ENCODE data around the gene C3orf20.
"Not testable (repeated sequence)": the region's sequence is repeated elsewhere in the genome, so short reads cannot be mapped to it uniquely, and the experiment has no call there.

C3orf20 gene

GRCh38 chr3:14750650-14751049 is 75.7 kb downstream of the C3orf20 start:
- DNase-seq: no peak
- H3K9me3 ChIP-seq (ENCODE audit: insufficient read depth, low read depth, low read length): peaks cover 3% of the 10 kb centered on the region
- no peaks in the 10 kb centered on the region for H3K27me3 ChIP-seq (ENCODE audit: insufficient read depth, low read length)
- H3K36me3 ChIP-seq (ENCODE audit: control insufficient read depth in 1 of 2, insufficient read depth in 2 of 2, low read length in 2 of 2): no peaks in the 10 kb centered on the region
- H4K91ac ChIP-seq (ENCODE audit: low read depth, low read length): no peak overlapping the region
- H2AFZ ChIP-seq (ENCODE audit: insufficient read depth, low read length, poor library complexity): no peak overlapping the region
- H4K8ac ChIP-seq (ENCODE audit: low read depth, low read length): no peak overlapping the region
- H3K23ac ChIP-seq (ENCODE audit: low read length): no peak overlapping the region
- no peak overlapping the region for H3K4me2 ChIP-seq (ENCODE audit: low read length)
- H3K14ac ChIP-seq (ENCODE audit: low read length): no peak overlapping the region
- H3K4ac ChIP-seq (ENCODE audit: low read depth, low read length): no peak overlapping the region
- WGBS (ENCODE audit: extremely low coverage, insufficient coverage, insufficient read length): no CpG with 5 or more reads among the region's 1 CpG
- no peak overlapping the region for H4K12ac ChIP-seq (ENCODE audit: low read depth, low read length)
- no peaks in the 10 kb centered on the region for H3K79me2 ChIP-seq (ENCODE audit: control insufficient read depth, insufficient read depth, low read length, poor library complexity)
- no peak overlapping the region for H3K27ac ChIP-seq (ENCODE audit: low read depth, low read length)
- H2AK5ac ChIP-seq (ENCODE audit: low read length): no peak overlapping the region
- H3K18ac ChIP-seq (ENCODE audit: low read length): no peak overlapping the region
- H2BK5ac ChIP-seq (ENCODE audit: low read depth, low read length, poor library complexity): no peak overlapping the region
- H3K79me1 ChIP-seq (ENCODE audit: low read length): no peaks in the 10 kb centered on the region
- H2BK120ac ChIP-seq (ENCODE audit: insufficient read depth, low read length, poor library complexity): no peak overlapping the region
- no peak overlapping the region for H3K4me3 ChIP-seq (ENCODE audit: low read depth, low read length)
- no peaks in the 10 kb centered on the region for H3K4me1 ChIP-seq (ENCODE audit: control insufficient read depth in 1 of 2, insufficient read depth in 2 of 2, low read length in 2 of 2)
- H2BK12ac ChIP-seq (ENCODE audit: low read length): no peak overlapping the region
- no peak overlapping the region for H3K9ac ChIP-seq (ENCODE audit: low read length)

GRCh38 chr3:14752979-14753378 is 78.0 kb downstream of the C3orf20 start:
- H3K79me1 ChIP-seq (ENCODE audit: low read length); H4K12ac ChIP-seq (ENCODE audit: low read depth, low read length); H2BK5ac ChIP-seq (ENCODE audit: low read depth, low read length, poor library complexity); H3K18ac ChIP-seq (ENCODE audit: low read length); H2AK5ac ChIP-seq (ENCODE audit: low read length); H3K9ac ChIP-seq (ENCODE audit: low read length); H2BK120ac ChIP-seq (ENCODE audit: insufficient read depth, low read length, poor library complexity); H3K79me2 ChIP-seq (ENCODE audit: control insufficient read depth, insufficient read depth, low read length, poor library complexity); H3K27ac ChIP-seq (ENCODE audit: low read depth, low read length); H3K14ac ChIP-seq (ENCODE audit: low read length); H3K27me3 ChIP-seq (ENCODE audit: insufficient read depth, low read length); H3K4ac ChIP-seq (ENCODE audit: low read depth, low read length); H2BK12ac ChIP-seq (ENCODE audit: low read length); H2AFZ ChIP-seq (ENCODE audit: insufficient read depth, low read length, poor library complexity); H3K4me1 ChIP-seq (ENCODE audit: control insufficient read depth in 1 of 2, insufficient read depth in 2 of 2, low read length in 2 of 2); H3K4me2 ChIP-seq (ENCODE audit: low read length); H3K36me3 ChIP-seq (ENCODE audit: control insufficient read depth in 1 of 2, insufficient read depth in 2 of 2, low read length in 2 of 2); H3K23ac ChIP-seq (ENCODE audit: low read length); H4K8ac ChIP-seq (ENCODE audit: low read depth, low read length); H3K9me3 ChIP-seq (ENCODE audit: insufficient read depth, low read depth, low read length); DNase-seq; H4K91ac ChIP-seq (ENCODE audit: low read depth, low read length); H3K4me3 ChIP-seq (ENCODE audit: low read depth, low read length): not testable (repeated sequence)

GRCh38 chr3:14757153-14757700 is 82.3 kb downstream of the C3orf20 start:
- no peak overlapping the region for H3K14ac ChIP-seq (ENCODE audit: low read length)
- H3K23ac ChIP-seq (ENCODE audit: low read length): no peak overlapping the region
- no peak overlapping the region for H2AFZ ChIP-seq (ENCODE audit: insufficient read depth, low read length, poor library complexity)
- no peak overlapping the region for H4K8ac ChIP-seq (ENCODE audit: low read depth, low read length)
- no peak overlapping the region for H3K18ac ChIP-seq (ENCODE audit: low read length)
- H3K27me3 ChIP-seq (ENCODE audit: insufficient read depth, low read length): no peaks in the 10 kb centered on the region
- no peaks in the 10 kb centered on the region for H3K79me2 ChIP-seq (ENCODE audit: control insufficient read depth, insufficient read depth, low read length, poor library complexity)
- H2AK5ac ChIP-seq (ENCODE audit: low read length): no peak overlapping the region
- H3K4me2 ChIP-seq (ENCODE audit: low read length): no peak overlapping the region
- no peak overlapping the region for H3K27ac ChIP-seq (ENCODE audit: low read depth, low read length)
- H3K79me1 ChIP-seq (ENCODE audit: low read length): no peaks in the 10 kb centered on the region
- no peak for DNase-seq
- H3K9ac ChIP-seq (ENCODE audit: low read length): no peak overlapping the region
- no peak overlapping the region for H2BK5ac ChIP-seq (ENCODE audit: low read depth, low read length, poor library complexity)
- no peak overlapping the region for H2BK120ac ChIP-seq (ENCODE audit: insufficient read depth, low read length, poor library complexity)
- no peaks in the 10 kb centered on the region for H3K36me3 ChIP-seq (ENCODE audit: control insufficient read depth in 1 of 2, insufficient read depth in 2 of 2, low read length in 2 of 2)
- no peak overlapping the region for H3K4ac ChIP-seq (ENCODE audit: low read depth, low read length)
- no peak overlapping the region for H3K4me3 ChIP-seq (ENCODE audit: low read depth, low read length)
- no peaks in the 10 kb centered on the region for H3K4me1 ChIP-seq (ENCODE audit: control insufficient read depth in 1 of 2, insufficient read depth in 2 of 2, low read length in 2 of 2)
- H4K12ac ChIP-seq (ENCODE audit: low read depth, low read length): no peak overlapping the region
- no peak overlapping the region for H2BK12ac ChIP-seq (ENCODE audit: low read length)
- WGBS (ENCODE audit: extremely low coverage, insufficient coverage, insufficient read length): no CpG with 5 or more reads among the region's 14 CpGs
- no peak overlapping the region for H4K91ac ChIP-seq (ENCODE audit: low read depth, low read length)
- no peaks in the 10 kb centered on the region for H3K9me3 ChIP-seq (ENCODE audit: insufficient read depth, low read depth, low read length)

GRCh38 chr3:14758297-14758696 is 83.4 kb downstream of the C3orf20 start:
- Histone ChIP-seq H3K18ac (ENCODE audit: low read length) (no peak overlapping the region), H3K27ac (ENCODE audit: low read depth, low read length) (no peak overlapping the region), H2BK5ac (ENCODE audit: low read depth, low read length, poor library complexity) (no peak overlapping the region), H3K79me1 (ENCODE audit: low read length) (no peaks in the 10 kb centered on the region), H3K36me3 (ENCODE audit: control insufficient read depth in 1 of 2, insufficient read depth in 2 of 2, low read length in 2 of 2) (no peaks in the 10 kb centered on the region), H3K4me3 (ENCODE audit: low read depth, low read length) (no peak overlapping the region), H2BK120ac (ENCODE audit: insufficient read depth, low read length, poor library complexity) (no peak overlapping the region), H3K9ac (ENCODE audit: low read length) (no peak overlapping the region), H3K9me3 (ENCODE audit: insufficient read depth, low read depth, low read length) (no peaks in the 10 kb centered on the region), H2AK5ac (ENCODE audit: low read length) (no peak overlapping the region), H4K91ac (ENCODE audit: low read depth, low read length) (no peak overlapping the region), H2AFZ (ENCODE audit: insufficient read depth, low read length, poor library complexity) (no peak overlapping the region), H4K12ac (ENCODE audit: low read depth, low read length) (no peak overlapping the region), H3K79me2 (ENCODE audit: control insufficient read depth, insufficient read depth, low read length, poor library complexity) (no peaks in the 10 kb centered on the region), H3K27me3 (ENCODE audit: insufficient read depth, low read length) (no peaks in the 10 kb centered on the region), H3K23ac (ENCODE audit: low read length) (no peak overlapping the region), H3K14ac (ENCODE audit: low read length) (no peak overlapping the region), H3K4me1 (ENCODE audit: control insufficient read depth in 1 of 2, insufficient read depth in 2 of 2, low read length in 2 of 2) (no peaks in the 10 kb centered on the region), H2BK12ac (ENCODE audit: low read length) (no peak overlapping the region), H4K8ac (ENCODE audit: low read depth, low read length) (no peak overlapping the region), H3K4ac (ENCODE audit: low read depth, low read length) (no peak overlapping the region), H3K4me2 (ENCODE audit: low read length) (no peak overlapping the region)
- DNase-seq: no peak
- no CpG with 5 or more reads among the region's 4 CpGs for WGBS (ENCODE audit: extremely low coverage, insufficient coverage, insufficient read length)
